HCEC 1CT (cell line): ENCODE results near the gene EXOC7.
"Not testable (repeated sequence)": the region's sequence is repeated elsewhere in the genome, so short reads cannot be mapped to it uniquely, and the experiment has no call there.

ENCODE experiments used
- DNase-seq: peaks from one replicate; pipeline ENCODE4 v3.0.0-alpha.2; 2017

The EXOC7 gene

DNA sequence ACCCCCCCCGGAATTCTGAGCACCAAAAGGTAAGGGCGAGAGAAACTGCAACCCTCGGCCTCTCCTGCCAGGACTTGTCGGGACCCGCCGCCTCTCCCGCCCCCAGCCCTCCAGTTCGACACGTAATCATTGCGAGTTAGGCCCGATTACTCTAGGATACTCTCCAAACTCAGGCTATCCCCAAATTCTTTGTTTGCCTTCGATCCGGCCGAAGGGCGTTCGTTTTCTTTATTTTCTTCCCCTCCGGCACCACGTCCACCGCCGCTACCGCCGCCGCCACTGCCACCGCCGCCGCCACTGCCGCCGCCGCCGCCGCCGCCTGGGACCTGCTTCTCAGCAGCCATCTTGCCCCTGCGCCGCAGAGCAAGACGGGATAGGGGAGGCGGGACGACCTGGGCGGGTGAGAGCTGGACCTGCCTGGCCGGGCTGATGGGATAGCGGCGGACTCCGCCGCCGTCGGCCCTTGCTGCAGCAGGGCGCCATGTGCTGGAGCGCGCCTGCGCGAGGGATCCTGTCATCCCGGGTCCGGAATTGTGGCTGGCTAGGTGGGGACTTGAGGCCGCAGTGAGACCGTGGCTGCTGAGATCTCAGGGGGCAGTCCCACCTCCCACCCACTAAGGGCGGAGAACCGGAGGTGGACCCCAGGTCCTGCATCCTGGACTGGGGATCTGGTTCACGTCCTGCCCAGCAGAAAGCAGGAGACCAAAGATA, 31.3 kb downstream of the EXOC7 start, which contains the start of gene SRP68:
Gene SRP68 (minus strand): TSS at position 370 of the 711 bp plus-strand sequence. CDS start 26 bp downstream, at position 344.
- peak; percentile 92 for DNase-seq

DNA sequence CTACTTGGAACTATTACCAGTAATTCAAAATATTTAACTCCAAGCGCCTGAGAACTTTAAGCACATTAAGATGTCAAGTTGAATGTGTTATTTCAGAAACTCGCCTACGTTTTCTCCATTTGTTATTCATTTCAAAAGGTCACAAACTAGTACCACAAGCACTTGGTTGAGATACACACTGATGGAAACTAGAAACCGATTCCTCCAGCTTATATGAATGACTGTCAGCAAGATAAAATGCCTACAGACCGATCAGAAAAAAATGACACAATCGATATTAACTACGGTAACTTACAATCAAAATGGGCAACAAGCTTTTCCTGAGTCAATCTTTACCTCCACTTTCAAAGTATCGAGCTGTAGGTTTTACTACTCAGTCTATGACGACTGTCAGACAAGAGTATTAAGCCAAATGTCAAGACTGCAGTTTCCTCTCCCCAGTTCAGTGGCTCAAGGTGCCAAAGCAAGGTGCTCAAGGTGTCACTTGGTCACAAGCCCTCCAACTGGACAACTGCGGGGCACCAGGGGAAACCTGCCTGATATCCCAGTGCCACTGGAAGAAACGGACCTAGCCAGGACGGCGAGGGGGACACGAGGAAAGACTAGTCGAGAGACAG, 31.9 kb downstream of the EXOC7 start:
- no peak for DNase-seq

DNA sequence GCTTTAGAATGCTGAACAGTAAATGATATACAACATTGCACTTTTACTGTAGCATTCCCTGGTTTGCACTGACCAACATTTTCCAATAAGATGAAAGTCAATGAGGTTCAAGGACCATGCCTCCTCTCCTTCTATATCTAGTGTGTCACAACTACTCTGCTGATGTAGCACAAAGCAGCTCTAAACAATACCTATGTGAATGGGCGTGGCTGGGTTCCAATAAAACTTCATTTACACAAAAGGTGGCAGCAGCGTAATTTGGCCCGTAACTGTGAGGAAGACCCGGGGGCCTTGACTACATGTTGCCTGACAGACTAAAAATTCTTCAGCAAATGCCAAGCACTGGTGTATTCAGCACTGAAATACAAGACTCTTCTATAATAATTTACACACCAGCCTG, 37.8 kb downstream of the EXOC7 start:
- no peak for DNase-seq

DNA sequence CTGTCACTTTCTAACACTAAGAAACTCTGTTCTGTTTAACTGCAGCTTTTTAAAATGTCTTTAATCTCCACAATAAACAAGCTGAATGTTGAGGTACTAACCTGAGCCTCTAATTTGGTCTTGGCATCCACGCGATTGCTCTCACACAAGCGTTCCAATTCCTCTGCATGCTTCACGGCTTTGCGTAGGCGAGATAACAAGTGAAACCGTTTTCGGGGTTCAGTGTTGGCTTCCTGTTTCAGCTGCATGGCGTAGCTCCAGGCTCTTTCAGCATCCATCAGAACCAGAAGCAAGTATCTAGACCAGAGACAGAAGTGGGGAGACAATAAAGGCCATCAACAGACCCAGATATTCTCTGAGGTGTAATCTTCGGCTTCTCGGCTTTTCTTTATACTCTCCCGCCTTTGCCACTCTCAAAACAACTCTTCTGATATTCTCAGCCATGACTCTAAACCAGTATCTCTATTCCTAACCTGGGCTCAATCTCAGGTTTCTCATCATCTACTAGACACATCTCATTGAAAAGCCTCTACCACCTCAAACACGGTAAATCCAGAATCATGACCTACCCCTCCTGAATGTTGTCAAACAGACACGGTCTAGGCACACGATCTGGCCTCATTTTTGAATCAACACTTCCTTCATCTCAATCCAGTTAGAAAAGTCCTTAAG, 39.6 kb downstream of the EXOC7 start:
- no peak for DNase-seq

DNA sequence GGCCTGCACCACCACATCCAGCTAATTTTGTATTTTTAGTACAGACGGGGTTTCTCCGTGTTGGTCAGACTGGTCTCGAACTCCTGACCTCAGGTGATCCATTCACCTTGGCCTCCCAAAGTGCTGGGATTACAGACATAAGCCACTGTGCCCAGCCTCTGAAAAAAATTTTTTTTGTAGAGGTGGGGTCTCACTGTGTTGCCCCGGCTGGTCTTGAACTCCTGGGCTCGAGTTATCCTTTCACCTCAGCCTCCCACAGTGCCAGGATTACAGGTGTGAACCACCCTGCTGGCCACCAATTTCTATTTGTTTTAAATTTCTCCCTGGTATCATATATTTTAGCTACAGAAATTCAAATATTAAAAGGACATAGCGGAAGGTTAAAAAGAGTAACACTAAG, 45.3 kb downstream of the EXOC7 start:
- not testable (repeated sequence) for DNase-seq

DNA sequence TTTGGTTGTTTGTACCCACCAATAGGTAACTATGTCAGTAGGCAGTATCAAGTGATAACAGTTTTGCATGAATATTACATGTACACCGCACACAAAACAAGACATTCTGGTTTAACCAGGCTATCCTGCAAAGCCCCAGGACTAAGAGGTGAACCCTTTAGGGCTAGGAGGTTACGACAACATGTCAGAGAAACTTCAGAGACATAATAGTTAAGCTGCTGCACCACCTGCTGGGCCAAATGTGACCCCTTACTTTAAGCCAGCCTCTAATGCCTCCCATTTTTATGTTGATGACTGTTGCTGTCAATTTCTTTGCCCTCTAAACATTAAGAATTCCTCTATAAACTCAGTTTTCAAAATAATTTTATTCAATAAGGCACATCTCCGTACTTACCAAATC, 46.7 kb downstream of the EXOC7 start:
- DNase-seq, result no peak

DNA sequence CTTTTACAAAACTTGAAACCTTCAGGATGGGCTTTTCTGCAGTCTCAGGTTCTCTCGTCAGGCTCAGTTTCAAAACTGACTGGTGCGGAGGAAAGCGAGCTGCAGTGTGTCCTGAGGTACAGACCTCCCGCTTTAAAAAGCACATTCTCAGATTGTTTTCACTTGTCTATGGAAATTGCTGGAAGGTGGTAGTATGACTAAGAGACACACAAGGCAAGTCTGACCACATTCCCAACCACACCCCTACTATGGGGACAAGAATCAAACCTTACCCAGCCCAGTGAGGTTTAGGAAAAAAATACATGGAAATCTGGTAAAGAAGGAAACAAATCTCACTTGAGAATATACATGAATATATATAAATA, 49.5 kb downstream of the EXOC7 start:
- peak; percentile 30 for DNase-seq

DNA sequence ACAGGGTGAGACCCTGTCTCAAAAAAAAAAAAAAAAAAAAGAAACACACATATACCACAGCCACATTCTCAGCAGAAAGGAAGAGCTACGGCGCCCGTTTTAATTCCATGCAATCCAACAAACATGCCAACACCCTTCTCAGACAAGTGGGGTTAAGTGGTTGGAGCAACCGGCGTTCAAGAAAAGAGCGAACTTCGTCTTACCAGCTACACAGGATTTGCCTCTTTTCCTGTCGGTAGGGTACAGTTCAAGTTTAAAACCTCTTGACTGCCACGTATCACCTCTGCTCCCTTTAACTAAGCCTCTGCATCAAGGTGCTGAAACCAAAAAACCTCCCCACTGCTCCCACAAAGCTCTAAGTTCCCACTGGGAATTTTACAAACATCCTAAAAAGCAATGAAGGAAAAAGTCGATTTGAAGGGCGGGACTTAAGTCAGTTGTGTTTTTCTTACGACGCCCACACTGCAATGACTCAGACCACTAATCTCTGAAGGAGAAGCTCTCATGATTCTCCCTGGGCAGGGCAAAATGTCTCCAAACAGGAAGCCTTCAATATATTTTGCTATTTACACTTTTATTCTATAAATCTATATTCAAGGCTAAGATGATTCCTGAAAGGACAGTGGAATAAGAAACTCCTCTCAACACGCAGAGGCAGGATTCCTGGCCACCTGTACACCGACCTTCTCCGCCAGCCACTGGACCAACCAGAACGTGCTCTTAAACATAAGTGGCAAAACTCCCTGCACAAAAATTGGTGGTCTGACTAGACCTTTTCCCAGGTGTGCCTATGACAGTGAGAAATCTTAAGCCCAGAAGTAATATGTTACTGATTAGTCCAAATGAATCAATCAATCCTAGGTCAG, 50.1 kb downstream of the EXOC7 start:
- DNase-seq, result peak; percentile 71

DNA sequence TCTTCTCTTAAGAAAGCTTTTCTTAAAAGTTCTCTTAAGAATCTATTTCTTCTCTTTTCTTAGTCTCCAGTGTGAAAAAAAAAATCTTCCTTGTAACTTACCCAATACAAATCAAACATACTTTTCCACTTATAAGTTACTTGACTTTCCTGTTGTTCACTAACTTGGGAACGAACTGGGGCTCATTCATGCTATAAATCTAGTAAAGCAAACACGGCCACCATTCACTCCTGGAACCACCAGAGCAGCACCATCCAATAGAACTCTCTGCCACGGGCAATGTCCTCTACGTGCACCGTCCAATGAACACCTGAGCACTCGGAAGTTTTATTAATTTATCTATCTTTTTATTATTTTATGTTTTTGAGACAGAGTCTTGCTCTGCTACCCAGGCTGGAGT, 52.0 kb downstream of the EXOC7 start:
- no peak for DNase-seq

DNA sequence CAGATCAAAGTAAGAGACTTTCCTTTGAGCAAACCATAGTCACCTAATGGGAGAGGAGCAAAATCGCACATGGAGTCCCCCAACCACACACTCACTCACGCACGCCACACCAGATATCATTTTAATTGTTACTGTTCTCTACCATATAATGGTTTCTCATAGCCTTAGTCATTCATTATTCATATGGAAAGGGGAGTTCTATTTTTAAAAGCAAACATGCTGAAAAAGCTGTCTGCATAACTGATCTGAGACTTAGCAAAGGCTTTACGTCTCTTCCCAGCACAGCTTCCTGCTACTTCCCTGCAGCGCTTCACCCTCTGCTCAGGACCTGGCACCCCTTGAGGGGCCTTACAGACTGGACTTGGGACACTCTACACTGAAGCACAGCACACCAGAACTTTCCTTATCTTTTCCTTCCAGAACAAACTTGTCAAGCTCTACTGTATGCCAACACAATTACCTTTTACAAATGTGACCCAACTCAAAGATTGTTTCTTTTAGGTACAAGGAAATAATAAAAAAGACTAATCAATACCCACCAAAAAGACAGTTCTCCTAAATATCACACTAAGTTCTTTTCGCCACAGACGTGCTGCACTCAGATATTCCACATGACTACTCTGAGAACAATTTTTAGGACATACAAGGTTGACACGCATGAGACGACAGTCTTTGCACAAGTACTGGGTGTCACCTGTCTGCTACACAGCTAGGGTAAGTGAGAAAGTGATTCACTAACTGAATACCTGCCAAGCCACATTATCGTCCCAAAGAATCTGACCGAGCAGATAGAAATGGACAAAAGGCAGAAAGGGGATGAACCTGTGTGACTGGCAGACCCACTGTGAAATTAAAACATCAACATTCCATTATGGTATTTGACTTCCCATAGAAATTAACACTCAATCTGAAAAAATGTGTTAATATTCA, 52.8 kb downstream of the EXOC7 start:
- no peak for DNase-seq

DNA sequence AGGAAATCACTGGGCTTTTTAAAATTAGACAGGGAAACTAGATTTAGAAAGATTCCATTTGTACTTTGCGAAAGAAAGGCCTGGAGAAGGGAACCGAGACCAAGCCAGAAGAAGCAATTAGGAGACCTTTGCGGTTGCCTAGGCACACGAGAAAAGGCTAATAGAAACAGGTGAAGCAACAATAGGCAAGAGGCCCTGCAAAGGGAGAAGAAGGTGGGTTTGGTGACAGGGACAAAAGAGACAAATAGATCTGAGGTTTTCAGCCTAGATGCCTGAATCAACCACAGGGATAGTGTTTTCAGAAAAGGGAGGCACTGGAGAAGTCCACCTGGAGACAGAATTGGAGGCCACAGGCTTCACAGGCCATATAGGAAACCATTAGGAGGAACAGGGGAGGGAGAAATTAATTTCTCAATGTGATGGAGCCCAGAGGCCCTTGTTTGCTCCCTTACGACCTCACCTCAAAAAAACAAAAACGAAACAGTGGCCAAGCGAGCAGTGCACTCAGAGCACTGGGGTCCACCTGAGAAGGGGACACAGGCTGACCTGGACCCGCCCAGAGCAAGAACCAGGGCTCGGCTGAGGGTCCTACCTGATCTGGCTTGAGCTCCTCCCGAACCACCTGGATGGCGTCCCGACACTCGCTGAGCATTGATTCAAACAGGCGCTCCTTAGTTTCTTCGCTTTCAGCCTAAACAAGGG, 53.6 kb downstream of the EXOC7 start:
- no peak for DNase-seq

DNA sequence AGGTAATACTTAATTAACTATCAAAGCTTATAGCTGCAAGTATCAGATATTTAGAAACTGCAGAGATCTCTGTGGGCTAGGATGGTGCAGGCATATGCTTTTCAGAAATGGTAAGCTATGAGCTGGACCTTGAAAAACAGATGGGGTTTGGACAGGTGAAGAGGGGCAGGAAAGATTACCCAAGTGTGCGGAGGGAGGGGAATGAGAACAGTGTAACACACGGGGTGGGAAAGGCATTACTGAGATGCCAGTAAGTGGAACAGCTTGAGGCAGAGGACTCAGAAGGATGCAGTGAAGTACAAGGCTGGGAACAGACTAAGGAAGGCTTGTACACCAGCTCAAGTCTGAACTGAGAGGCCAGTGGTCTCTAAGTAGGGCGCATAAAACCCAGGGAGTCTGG, 54.3 kb downstream of the EXOC7 start:
- DNase-seq, result no peak

DNA sequence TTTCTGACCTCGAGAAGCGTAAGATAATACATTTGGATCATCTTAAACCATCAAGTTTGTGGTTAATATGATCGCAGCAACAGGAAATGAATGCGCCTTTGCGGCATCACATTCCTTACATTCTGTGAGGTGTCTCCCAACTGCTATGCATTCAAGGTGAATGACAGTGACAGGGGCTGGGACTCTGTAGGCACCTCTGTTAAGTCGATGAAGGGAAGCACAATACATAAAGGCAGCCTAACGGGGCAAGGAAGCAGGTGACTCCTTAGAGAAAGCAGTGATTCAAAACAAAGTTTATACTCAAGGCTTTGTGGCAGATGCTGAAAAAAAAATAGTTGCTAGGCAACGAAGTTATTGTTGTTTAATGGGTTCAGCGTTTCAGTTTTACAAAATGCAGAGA, 54.9 kb downstream of the EXOC7 start:
- no peak for DNase-seq

DNA sequence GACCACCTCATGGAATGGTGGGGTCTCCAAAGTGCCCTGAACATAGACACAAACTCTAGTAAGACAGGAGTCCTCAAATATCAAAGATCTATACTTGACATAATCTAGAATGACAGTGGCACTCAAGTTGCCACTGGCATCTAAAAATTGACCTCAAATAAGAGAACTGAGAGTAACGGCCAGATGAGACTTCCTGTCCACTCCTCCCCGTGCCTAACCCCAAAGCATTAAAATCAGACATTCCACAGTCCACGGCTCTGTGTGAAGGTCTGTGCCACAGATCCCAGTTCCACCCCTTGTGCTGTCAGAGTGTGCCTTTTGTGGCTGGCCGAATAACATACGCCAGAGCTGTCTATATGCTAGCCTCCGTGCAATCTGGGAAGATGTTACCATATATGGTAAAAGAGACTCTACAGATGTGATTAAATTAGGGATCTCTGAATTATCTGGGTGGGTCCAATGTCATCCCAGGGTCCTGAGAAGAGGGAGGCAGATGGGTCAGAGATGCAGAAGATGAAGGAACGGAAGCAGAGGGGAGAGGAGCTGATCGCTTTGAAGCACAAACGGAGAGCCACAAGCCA, 55.5 kb downstream of the EXOC7 start:
- DNase-seq, result no peak

DNA sequence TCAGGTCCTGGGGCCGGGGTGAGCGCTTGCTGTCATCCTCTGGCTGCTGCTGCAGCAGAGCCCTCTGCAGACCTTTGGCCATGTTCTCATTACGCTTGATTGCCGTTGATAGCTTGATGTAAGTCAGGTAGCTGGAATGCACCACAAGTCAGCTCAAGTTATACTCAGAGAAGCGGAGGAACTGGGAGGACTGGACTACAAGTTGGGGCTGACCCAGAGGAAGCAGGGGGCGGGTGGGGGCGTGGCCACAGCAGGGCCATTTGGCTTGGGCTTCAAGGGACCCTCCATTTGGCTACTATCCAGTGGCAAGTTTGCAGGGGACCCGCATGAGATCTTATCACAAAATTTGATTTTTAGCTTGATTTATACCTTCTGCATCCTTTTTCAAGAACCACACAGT, 57.5 kb downstream of the EXOC7 start:
- DNase-seq, result no peak

DNA sequence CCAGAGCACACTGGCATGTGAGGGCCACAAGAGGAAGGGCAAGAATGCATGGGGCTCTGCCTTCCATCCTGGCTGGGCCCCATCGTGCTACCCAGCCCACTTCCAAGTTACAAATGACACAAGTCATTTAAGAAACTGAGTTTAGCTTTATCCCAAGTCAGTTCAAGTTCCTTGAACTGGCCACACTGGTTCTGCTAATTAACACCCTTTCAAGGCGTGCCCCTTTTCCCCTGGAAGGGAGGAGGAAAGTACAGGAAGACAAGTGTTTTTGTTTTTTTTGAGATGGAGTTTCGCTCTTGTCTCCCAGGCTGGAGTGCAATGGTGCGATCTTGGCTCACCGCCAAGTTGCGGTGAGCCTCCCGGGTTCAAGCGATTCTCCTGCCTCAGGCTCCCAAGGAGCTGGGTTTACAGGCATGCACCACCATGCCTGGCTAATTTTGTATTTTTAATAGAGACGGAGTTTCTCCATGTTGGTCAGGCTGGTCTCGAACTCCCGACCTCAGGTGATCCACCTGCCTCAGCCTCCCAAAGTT, 59.0 kb downstream of the EXOC7 start:
- DNase-seq, result not testable (repeated sequence)

DNA sequence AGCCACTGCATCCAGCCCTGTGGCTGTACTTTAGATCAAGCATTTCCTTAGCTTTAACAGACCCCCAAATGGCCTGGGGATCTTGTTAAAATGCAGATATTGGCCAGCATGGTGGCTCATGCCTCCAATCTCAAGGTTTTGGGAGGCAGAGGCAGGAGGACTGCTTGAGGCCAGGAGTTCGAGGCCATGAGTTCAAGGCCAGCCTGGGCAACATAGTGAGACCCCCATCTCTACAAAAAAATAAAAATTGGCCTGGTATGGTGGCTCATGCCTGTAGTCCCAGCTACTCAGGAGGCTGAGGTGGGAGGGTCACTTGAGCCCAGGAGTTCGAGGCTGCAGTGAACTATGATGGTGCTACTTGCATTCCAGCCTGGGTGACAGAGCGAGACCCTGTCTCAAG, 60.7 kb downstream of the EXOC7 start:
- not testable (repeated sequence) for DNase-seq

DNA sequence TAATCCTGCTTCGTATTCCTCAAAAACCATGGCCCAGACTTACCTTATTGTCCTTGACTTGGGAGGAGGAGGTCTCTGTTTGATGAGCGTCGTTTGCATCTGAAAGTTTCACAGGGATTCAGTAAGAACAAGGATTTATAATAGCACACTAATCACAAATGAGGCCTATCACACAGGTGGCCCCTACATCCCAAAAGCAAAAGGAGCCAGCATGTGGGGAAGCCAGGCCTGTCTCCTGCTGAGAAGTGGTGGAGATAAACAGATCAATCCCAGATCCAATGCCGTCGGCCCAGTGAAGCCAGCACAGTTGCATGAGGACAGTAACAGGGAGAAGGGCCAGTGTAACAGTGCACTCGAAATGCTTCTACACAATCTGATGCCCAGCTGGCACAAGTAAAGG, 63.2 kb downstream of the EXOC7 start:
- DNase-seq, result no peak

DNA sequence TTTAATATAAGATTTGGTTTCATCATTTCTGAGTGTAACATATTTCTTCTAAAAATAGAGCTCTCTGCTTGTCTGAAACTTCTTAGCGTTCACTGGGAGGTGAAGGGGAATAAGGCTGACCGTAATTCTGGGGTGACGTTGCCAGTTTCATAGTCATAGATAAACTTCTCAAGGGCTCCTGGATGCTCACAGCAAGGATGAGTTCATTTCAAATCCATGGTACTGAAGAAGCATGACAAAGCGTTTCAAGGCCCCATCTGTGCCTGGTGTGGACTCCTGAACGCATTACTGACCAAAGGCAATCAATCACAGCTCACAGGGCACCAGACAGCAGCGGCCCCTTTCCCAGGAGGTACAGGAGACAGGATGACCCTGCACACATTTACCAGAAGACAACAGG, 64.5 kb downstream of the EXOC7 start:
- no peak for DNase-seq

DNA sequence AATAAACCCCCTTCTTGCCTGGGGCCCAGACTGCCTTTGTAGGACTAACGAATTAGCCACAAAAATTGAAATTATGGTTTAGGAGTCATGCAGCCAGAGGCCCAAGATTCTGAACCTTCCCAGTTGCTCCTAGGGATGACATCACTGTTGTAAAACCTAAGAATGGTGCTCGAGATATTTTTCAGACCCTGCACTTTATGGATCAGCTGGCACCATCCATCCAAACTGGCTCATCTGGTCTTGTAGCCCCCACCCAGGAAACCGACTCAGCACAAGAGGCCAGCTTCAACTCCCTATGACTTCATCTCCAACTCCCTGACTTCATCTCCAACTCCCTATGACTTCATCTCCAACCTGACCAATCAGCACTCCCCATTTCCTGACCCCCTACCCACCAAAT, 65.5 kb downstream of the EXOC7 start:
- DNase-seq, result no peak
